ENCODE measurements around the gene FBXW4.
A peak's percentile ranks its signal among the peaks of the same experiment; 100 is the strongest.

Gene FBXW4

GRCh38 chr10:101712997-101713396, 18.0 kb upstream of the FBXW4 start:
- H3K9me3 Mint-ChIP-seq, result no peaks in the 10 kb centered on the region
- DNase-seq, result no peak
- peaks cover 44% of the 10 kb centered on the region for H3K27me3 Mint-ChIP-seq
- H3K4me1 Mint-ChIP-seq, result peaks cover 17% of the 10 kb centered on the region
- no peak overlapping the region for H3K4me3 Mint-ChIP-seq
- no peaks in the 10 kb centered on the region for H3K36me3 Mint-ChIP-seq
- CTCF ChIA-PET, result interaction anchor here (0.8 kb wide), 1 partner anchor 109 kb away, joined by 3 read pairs; no protein-coding TSS in a partner anchor
- no peak overlapping the region for H3K27ac Mint-ChIP-seq

- H3K9me3 Mint-ChIP-seq, result no peaks in the 10 kb centered on the region
- H3K36me3 Mint-ChIP-seq, result no peaks in the 10 kb centered on the region
- H3K4me1 Mint-ChIP-seq, result peaks cover 25% of the 10 kb centered on the region
- peaks cover 55% of the 10 kb centered on the region for H3K27me3 Mint-ChIP-seq
- no peak overlapping the region for H3K27ac Mint-ChIP-seq
- H3K4me3 Mint-ChIP-seq, result no peak overlapping the region
- CTCF ChIA-PET, result no interaction called here
- no peak for DNase-seq
These were observed 15.8 kb upstream of the FBXW4 start for GRCh38 chr10:101710793-101711192.

GRCh38 chr10:101710059-101710695, 15.2 kb upstream of the FBXW4 start:
- H3K36me3 Mint-ChIP-seq, result no peaks in the 10 kb centered on the region
- no peak overlapping the region for H3K4me3 Mint-ChIP-seq
- H3K9me3 Mint-ChIP-seq, result no peaks in the 10 kb centered on the region
- DNase-seq, result no peak
- no peak overlapping the region for H3K27ac Mint-ChIP-seq
- CTCF ChIA-PET, result no interaction called here
- H3K4me1 Mint-ChIP-seq, result peaks cover 25% of the 10 kb centered on the region
- H3K27me3 Mint-ChIP-seq, result peaks cover 55% of the 10 kb centered on the region

GRCh38 chr10:101709359-101710058, 14.5 kb upstream of the FBXW4 start:
- Mint-ChIP-seq H3K27me3 (peaks cover 56% of the 10 kb centered on the region), H3K36me3 (no peaks in the 10 kb centered on the region), H3K4me3 (no peak overlapping the region), H3K9me3 (no peaks in the 10 kb centered on the region), H3K27ac (no peak overlapping the region), H3K4me1 (peaks cover 25% of the 10 kb centered on the region)
- DNase-seq, result no peak
- CTCF ChIA-PET, result no interaction called here

GRCh38 chr10:101708870-101709269, 13.9 kb upstream of the FBXW4 start:
- DNase-seq, result no peak
- H3K36me3 Mint-ChIP-seq, result no peaks in the 10 kb centered on the region
- H3K27me3 Mint-ChIP-seq, result peaks cover 58% of the 10 kb centered on the region
- CTCF ChIA-PET, result no interaction called here
- H3K27ac Mint-ChIP-seq, result no peak overlapping the region
- H3K9me3 Mint-ChIP-seq, result no peaks in the 10 kb centered on the region
- H3K4me3 Mint-ChIP-seq, result no peak overlapping the region
- peaks cover 25% of the 10 kb centered on the region for H3K4me1 Mint-ChIP-seq

- Mint-ChIP-seq H3K4me3 (no peak overlapping the region), H3K27me3 (peaks cover 57% of the 10 kb centered on the region), H3K36me3 (no peaks in the 10 kb centered on the region), H3K4me1 (peaks cover 30% of the 10 kb centered on the region), H3K27ac (no peak overlapping the region), H3K9me3 (no peaks in the 10 kb centered on the region)
- DNase-seq, result no peak
- CTCF ChIA-PET, result no interaction called here
These were observed 13.1 kb upstream of the FBXW4 start for GRCh38 chr10:101708073-101708472.

- Mint-ChIP-seq H3K27me3 (peaks cover 42% of the 10 kb centered on the region), H3K9me3 (no peaks in the 10 kb centered on the region), H3K4me1 (peaks cover 31% of the 10 kb centered on the region), H3K27ac (peak overlapping the region; percentile 52), H3K4me3 (no peak overlapping the region), H3K36me3 (peaks cover 3% of the 10 kb centered on the region)
- DNase-seq, result no peak
- CTCF ChIA-PET, result no interaction called here
These were observed 9.4 kb upstream of the FBXW4 start for GRCh38 chr10:101704331-101704730.

- Mint-ChIP-seq H3K9me3 (no peaks in the 10 kb centered on the region), H3K36me3 (peaks cover 12% of the 10 kb centered on the region), H3K4me3 (no peak overlapping the region), H3K4me1 (peaks cover 33% of the 10 kb centered on the region), H3K27ac (no peak overlapping the region), H3K27me3 (no peaks in the 10 kb centered on the region)
- CTCF ChIA-PET, result no interaction called here
- DNase-seq, result no peak
These were observed 1.7 kb upstream of the FBXW4 start for GRCh38 chr10:101696632-101697031.

GRCh38 chr10:101695404-101695890, 477 bp upstream of the FBXW4 start:
- no peak for DNase-seq
- H3K4me3 Mint-ChIP-seq, result peak overlapping the region; percentile 75
- peaks cover 37% of the 10 kb centered on the region for H3K4me1 Mint-ChIP-seq
- H3K27me3 Mint-ChIP-seq, result no peaks in the 10 kb centered on the region
- H3K27ac Mint-ChIP-seq, result peak overlapping the region; percentile 88
- CTCF ChIA-PET, result interaction anchor here (0.6 kb wide), 1 partner anchor 114 kb away, joined by 3 read pairs; no protein-coding TSS in a partner anchor
- H3K36me3 Mint-ChIP-seq, result peaks cover 18% of the 10 kb centered on the region
- no peaks in the 10 kb centered on the region for H3K9me3 Mint-ChIP-seq

- H3K27ac Mint-ChIP-seq, result peak overlapping the region; percentile 98
- peak; percentile 73 for DNase-seq
- CTCF ChIA-PET, result interaction anchor here (0.5 to 1.3 kb wide), 2 partner anchors 87 to 609 kb away, joined by 5 to 9 read pairs; no protein-coding TSS in a partner anchor
- H3K36me3 Mint-ChIP-seq, result peaks cover 14% of the 10 kb centered on the region
- no peaks in the 10 kb centered on the region for H3K27me3 Mint-ChIP-seq
- peaks cover 37% of the 10 kb centered on the region for H3K4me1 Mint-ChIP-seq
- peak overlapping the region; percentile 96 for H3K4me3 Mint-ChIP-seq
- no peaks in the 10 kb centered on the region for H3K9me3 Mint-ChIP-seq
These were observed 844 bp downstream of the FBXW4 start for GRCh38 chr10:101693978-101694673.

- Mint-ChIP-seq H3K4me3 (peak overlapping the region; percentile 96), H3K27ac (peak overlapping the region; percentile 98), H3K27me3 (no peaks in the 10 kb centered on the region), H3K4me1 (peaks cover 37% of the 10 kb centered on the region), H3K9me3 (no peaks in the 10 kb centered on the region), H3K36me3 (peaks cover 15% of the 10 kb centered on the region)
- CTCF ChIA-PET, result interaction anchor here (0.5 to 1.3 kb wide), 3 partner anchors 87 to 610 kb away, joined by 4 to 9 read pairs (median 5); no protein-coding TSS in a partner anchor
- no peak for DNase-seq
These were observed 1.4 kb downstream of the FBXW4 start for GRCh38 chr10:101693651-101693977.

- Mint-ChIP-seq H3K27ac (no peak overlapping the region), H3K9me3 (no peaks in the 10 kb centered on the region), H3K4me3 (no peak overlapping the region), H3K36me3 (peaks cover 31% of the 10 kb centered on the region), H3K4me1 (peaks cover 41% of the 10 kb centered on the region), H3K27me3 (no peaks in the 10 kb centered on the region)
- CTCF ChIA-PET, result no interaction called here
- DNase-seq, result no peak
These were observed 3.9 kb downstream of the FBXW4 start for GRCh38 chr10:101691081-101691480.

GRCh38 chr10:101690461-101690860, 4.5 kb downstream of the FBXW4 start:
- Mint-ChIP-seq H3K9me3 (no peaks in the 10 kb centered on the region), H3K4me3 (no peak overlapping the region), H3K4me1 (peaks cover 37% of the 10 kb centered on the region), H3K36me3 (peaks cover 31% of the 10 kb centered on the region), H3K27ac (no peak overlapping the region), H3K27me3 (no peaks in the 10 kb centered on the region)
- DNase-seq, result no peak
- CTCF ChIA-PET, result no interaction called here

GRCh38 chr10:101687071-101687658, 7.8 kb downstream of the FBXW4 start:
- CTCF ChIA-PET, result no interaction called here
- H3K9me3 Mint-ChIP-seq, result no peaks in the 10 kb centered on the region
- no peak overlapping the region for H3K27ac Mint-ChIP-seq
- H3K27me3 Mint-ChIP-seq, result no peaks in the 10 kb centered on the region
- no peak overlapping the region for H3K4me3 Mint-ChIP-seq
- no peak for DNase-seq
- peaks cover 33% of the 10 kb centered on the region for H3K4me1 Mint-ChIP-seq
- peaks cover 34% of the 10 kb centered on the region for H3K36me3 Mint-ChIP-seq
